Prostate gland (tissue), 2 donors: ENCODE results near the gene SPPL3.

Experiments used
- CTCF ChIP-seq, 4 experiments: fragments of 200-600 bp in 2 of 4; fragments of 450-650 bp in 2 of 4; sonication (generic) in 2 of 4; IDR thresholded peaks; 1 replicate in 3 of 4; 2 replicates in 1 of 4; pipeline ENCODE4 v1.5.1; 2016 to 2019; ENCODE audit warnings: antibody characterized with exemption in 4 of 4, mild to moderate bottlenecking in 2 of 4, moderate library complexity in 2 of 4
- POLR2AphosphoS5 ChIP-seq: sonication (generic); formaldehyde crosslinking; IDR thresholded peaks from one replicate; pipeline ENCODE4 v1.6.1; 2017; ENCODE audit warnings: antibody characterized with exemption

- TF ChIP-seq CTCF (IDR thresholded peaks at IDR 0.05) (peak in 1 of 4 experiments; percentile 22), POLR2AphosphoS5 (no peak)
These were observed 143.6 kb downstream of the SPPL3 start for GRCh38 chr12:120760349-120761254.
